ENCODE data around the gene NOC2L. TPM values are rescaled to one million over a fixed set of nuclear protein-coding genes. Genes with fewer than 3 reads are reported as not detected.

Gene NOC2L
- total RNA-seq, 1 donor from 2014 or later, result 180 TPM

GRCh38 chr1:920521-920920 is 38.5 kb downstream of the NOC2L start:
- DNase-seq (ENCODE audit: low spot score), result no peak

GRCh38 chr1:920010-920409 is 39.0 kb downstream of the NOC2L start:
- intact Hi-C loops (cut with micrococcal nuclease), result loop anchor here (10.0 kb wide), 1 partner anchor 175 kb away; no protein-coding TSS in a partner anchor
- no peak for DNase-seq (ENCODE audit: low spot score)
- Mint-ChIP-seq H3K9me3 (no peaks in the 10 kb centered on the region), H3K27me3 (ENCODE audit: insufficient read depth) (peaks cover 32% of the 10 kb centered on the region), H3K4me3 (no peak overlapping the region), H3K4me1 (ENCODE audit: low read depth) (peaks cover 6% of the 10 kb centered on the region), H3K36me3 (ENCODE audit: low read depth) (no peaks in the 10 kb centered on the region), H3K27ac (no peak overlapping the region)

More at GRCh38 chr1:920521-920920, 38.5 kb downstream of the NOC2L start:
- intact Hi-C loops (cut with micrococcal nuclease), result loop anchor here (10.0 kb wide), 1 partner anchor 174 kb away; no protein-coding TSS in a partner anchor
- Mint-ChIP-seq H3K36me3 (ENCODE audit: low read depth) (no peaks in the 10 kb centered on the region), H3K9me3 (no peaks in the 10 kb centered on the region), H3K4me1 (ENCODE audit: low read depth) (peaks cover 6% of the 10 kb centered on the region), H3K4me3 (no peak overlapping the region), H3K27ac (no peak overlapping the region), H3K27me3 (ENCODE audit: insufficient read depth) (peaks cover 33% of the 10 kb centered on the region)

- intact Hi-C loops (cut with micrococcal nuclease), result no loop called here
- Mint-ChIP-seq H3K27ac (no peak overlapping the region), H3K4me1 (ENCODE audit: low read depth) (peaks cover 6% of the 10 kb centered on the region), H3K27me3 (ENCODE audit: insufficient read depth) (peaks cover 31% of the 10 kb centered on the region), H3K9me3 (no peaks in the 10 kb centered on the region), H3K36me3 (ENCODE audit: low read depth) (no peaks in the 10 kb centered on the region), H3K4me3 (no peak overlapping the region)
- DNase-seq (ENCODE audit: low spot score), result no peak
These were observed 39.7 kb downstream of the NOC2L start for GRCh38 chr1:919271-919872.

GRCh38 chr1:918843-919242 is 40.2 kb downstream of the NOC2L start:
- Mint-ChIP-seq H3K27me3 (ENCODE audit: insufficient read depth) (peaks cover 32% of the 10 kb centered on the region), H3K36me3 (ENCODE audit: low read depth) (no peaks in the 10 kb centered on the region), H3K4me1 (ENCODE audit: low read depth) (peaks cover 6% of the 10 kb centered on the region), H3K9me3 (no peaks in the 10 kb centered on the region), H3K27ac (no peak overlapping the region), H3K4me3 (no peak overlapping the region)
- DNase-seq (ENCODE audit: low spot score), result no peak
- intact Hi-C loops (cut with micrococcal nuclease), result no loop called here

DNA sequence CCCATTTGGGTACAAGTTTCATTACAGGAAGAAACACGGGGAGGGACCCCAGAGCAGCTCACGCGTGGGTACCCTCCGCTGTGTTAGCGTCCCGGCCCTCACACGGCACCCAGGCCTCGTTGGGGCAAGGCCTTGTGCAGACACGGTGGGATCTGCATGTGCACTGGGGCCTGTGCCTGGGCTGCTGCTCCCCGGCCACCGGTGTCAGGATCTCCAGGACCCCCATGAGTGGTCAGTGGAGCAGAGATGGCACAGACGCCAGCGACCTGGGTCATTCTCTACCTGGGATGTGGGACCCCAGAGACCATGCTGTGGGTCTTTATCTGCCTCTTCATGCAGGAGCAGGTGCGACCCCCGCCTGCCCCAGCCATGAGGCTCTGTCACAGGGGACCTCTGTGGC is 40.7 kb downstream of the NOC2L start:
- Mint-ChIP-seq H3K36me3 (ENCODE audit: low read depth) (no peaks in the 10 kb centered on the region), H3K27me3 (ENCODE audit: insufficient read depth) (peaks cover 31% of the 10 kb centered on the region), H3K4me1 (ENCODE audit: low read depth) (peaks cover 5% of the 10 kb centered on the region), H3K27ac (no peak overlapping the region), H3K4me3 (no peak overlapping the region), H3K9me3 (no peaks in the 10 kb centered on the region)
- no peak for DNase-seq (ENCODE audit: low spot score)
- intact Hi-C loops (cut with micrococcal nuclease), result no loop called here

DNA sequence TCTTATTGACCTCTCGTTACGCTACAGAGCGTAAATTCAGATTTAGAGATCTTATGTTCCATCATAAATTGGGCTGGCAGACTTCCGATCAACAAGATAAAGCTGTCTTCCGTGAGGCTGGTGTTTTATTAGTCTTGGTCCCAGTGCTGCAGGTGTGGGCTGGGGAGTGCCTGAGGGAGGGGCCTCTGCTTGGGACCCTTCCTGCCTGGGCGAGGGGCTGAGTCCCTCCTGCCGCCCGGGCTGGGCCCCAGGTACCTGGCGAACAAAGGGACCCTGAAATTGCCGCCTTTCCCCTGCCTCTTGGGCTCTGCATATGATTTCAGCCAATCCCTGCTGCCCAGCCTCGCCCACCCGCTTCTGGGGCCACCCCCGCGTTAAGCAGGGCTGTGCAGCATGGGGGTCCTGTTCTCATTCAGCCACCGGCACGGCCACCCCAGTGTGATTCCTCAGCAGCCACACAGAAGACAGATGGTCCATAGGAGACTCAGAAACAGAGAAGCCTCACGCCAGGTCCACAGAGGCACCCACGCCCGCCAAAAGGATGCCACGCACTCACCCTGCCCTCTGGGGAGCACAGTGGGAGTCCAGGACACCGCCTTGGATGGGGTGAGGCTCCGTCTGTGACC is 41.5 kb downstream of the NOC2L start:
- no peaks in the 10 kb centered on the region for H3K9me3 Mint-ChIP-seq
- H3K27ac Mint-ChIP-seq, result no peak overlapping the region
- DNase-seq (ENCODE audit: low spot score), result no peak
- no peaks in the 10 kb centered on the region for H3K36me3 Mint-ChIP-seq (ENCODE audit: low read depth)
- H3K4me3 Mint-ChIP-seq, result no peak overlapping the region
- H3K4me1 Mint-ChIP-seq (ENCODE audit: low read depth), result peaks cover 3% of the 10 kb centered on the region
- peaks cover 25% of the 10 kb centered on the region for H3K27me3 Mint-ChIP-seq (ENCODE audit: insufficient read depth)
- intact Hi-C loops (cut with micrococcal nuclease), result no loop called here

DNA sequence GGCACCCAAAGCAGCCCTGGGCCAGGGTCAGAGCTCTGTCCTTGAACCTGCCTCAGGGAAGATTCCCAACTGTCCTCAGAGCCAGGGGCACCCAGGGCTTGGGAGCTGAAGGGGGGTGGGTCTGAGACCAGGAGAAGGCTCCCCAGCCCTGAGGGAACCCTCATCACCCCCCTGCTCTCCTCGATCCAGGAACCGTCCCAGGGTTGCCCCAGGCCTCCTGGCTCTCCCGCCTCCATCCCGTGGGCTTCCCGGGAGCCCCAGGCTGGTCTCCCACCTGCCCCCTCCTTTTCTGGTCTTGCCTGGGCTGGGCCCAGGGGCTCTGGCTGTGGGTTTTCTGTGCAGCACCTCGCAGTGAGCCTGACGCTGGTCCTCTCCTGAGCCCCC is 42.0 kb downstream of the NOC2L start:
- Mint-ChIP-seq H3K9me3 (no peaks in the 10 kb centered on the region), H3K27me3 (ENCODE audit: insufficient read depth) (peaks cover 22% of the 10 kb centered on the region), H3K4me3 (no peak overlapping the region), H3K27ac (no peak overlapping the region), H3K36me3 (ENCODE audit: low read depth) (no peaks in the 10 kb centered on the region), H3K4me1 (ENCODE audit: low read depth) (peaks cover 7% of the 10 kb centered on the region)
- intact Hi-C loops (cut with micrococcal nuclease), result no loop called here
- no peak for DNase-seq (ENCODE audit: low spot score)

DNA sequence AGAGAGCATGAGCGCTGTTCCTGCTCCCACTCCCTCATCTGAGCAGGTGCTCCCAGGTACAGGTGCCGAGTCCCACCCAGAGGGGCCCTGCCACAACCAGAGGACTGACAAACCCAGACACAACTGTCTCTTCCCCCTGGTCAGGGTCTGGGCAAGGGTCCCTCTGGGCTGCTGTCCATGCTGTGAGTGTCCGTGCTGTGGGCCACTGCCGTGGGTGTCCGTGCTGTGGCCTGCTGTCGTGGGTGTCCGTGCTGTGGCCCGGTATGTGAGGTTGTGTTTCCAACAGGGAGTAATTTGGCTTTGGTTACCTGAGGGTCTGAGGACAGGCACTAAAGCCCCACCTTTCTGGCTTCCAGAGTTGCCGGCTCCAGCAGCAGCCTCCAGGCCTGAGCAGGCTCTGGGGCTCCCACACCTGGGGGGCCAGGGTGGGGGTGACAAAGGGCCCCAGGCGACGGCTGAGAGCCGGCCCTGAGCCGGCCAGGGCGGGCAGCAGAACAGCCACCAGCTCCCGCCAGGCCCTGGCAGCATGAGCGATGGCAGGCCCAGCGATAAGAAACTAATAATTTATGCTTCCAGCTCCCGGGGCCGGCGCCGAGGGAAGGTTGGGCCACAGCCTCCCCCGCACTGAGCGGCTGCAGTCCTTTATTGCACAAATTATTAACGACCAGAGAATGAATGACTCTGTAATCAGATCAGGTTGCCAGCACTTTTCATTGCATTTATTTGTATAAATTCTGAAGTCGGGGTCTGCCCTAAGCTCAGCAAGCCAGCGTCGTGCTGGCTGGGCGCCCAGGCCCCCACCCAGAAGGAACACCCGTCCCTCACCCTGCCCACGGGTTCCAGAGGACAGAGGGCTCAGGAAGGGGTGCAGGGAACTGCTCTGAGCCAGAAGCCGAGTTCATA is 42.6 kb downstream of the NOC2L start:
- DNase-seq (ENCODE audit: low spot score), result no peak
- H3K4me1 Mint-ChIP-seq (ENCODE audit: low read depth), result peaks cover 7% of the 10 kb centered on the region
- H3K36me3 Mint-ChIP-seq (ENCODE audit: low read depth), result no peaks in the 10 kb centered on the region
- H3K27ac Mint-ChIP-seq, result no peak overlapping the region
- intact Hi-C loops (cut with micrococcal nuclease), result no loop called here
- H3K27me3 Mint-ChIP-seq (ENCODE audit: insufficient read depth), result peaks cover 24% of the 10 kb centered on the region
- H3K9me3 Mint-ChIP-seq, result no peaks in the 10 kb centered on the region
- no peak overlapping the region for H3K4me3 Mint-ChIP-seq

GRCh38 chr1:915295-916172 is 43.5 kb downstream of the NOC2L start:
- intact Hi-C loops (cut with micrococcal nuclease), result no loop called here
- Mint-ChIP-seq H3K36me3 (ENCODE audit: low read depth) (no peaks in the 10 kb centered on the region), H3K4me3 (no peak overlapping the region), H3K4me1 (ENCODE audit: low read depth) (peaks cover 7% of the 10 kb centered on the region), H3K27me3 (ENCODE audit: insufficient read depth) (peaks cover 28% of the 10 kb centered on the region), H3K9me3 (no peaks in the 10 kb centered on the region), H3K27ac (no peak overlapping the region)
- DNase-seq (ENCODE audit: low spot score), result no peak

GRCh38 chr1:914891-915280 is 44.2 kb downstream of the NOC2L start:
- intact Hi-C loops (cut with micrococcal nuclease), result no loop called here
- DNase-seq (ENCODE audit: low spot score), result no peak
- H3K27me3 Mint-ChIP-seq (ENCODE audit: insufficient read depth), result peaks cover 26% of the 10 kb centered on the region
- H3K36me3 Mint-ChIP-seq (ENCODE audit: low read depth), result no peaks in the 10 kb centered on the region
- no peak overlapping the region for H3K4me3 Mint-ChIP-seq
- no peaks in the 10 kb centered on the region for H3K9me3 Mint-ChIP-seq
- H3K4me1 Mint-ChIP-seq (ENCODE audit: low read depth), result peaks cover 7% of the 10 kb centered on the region
- H3K27ac Mint-ChIP-seq, result no peak overlapping the region

DNA sequence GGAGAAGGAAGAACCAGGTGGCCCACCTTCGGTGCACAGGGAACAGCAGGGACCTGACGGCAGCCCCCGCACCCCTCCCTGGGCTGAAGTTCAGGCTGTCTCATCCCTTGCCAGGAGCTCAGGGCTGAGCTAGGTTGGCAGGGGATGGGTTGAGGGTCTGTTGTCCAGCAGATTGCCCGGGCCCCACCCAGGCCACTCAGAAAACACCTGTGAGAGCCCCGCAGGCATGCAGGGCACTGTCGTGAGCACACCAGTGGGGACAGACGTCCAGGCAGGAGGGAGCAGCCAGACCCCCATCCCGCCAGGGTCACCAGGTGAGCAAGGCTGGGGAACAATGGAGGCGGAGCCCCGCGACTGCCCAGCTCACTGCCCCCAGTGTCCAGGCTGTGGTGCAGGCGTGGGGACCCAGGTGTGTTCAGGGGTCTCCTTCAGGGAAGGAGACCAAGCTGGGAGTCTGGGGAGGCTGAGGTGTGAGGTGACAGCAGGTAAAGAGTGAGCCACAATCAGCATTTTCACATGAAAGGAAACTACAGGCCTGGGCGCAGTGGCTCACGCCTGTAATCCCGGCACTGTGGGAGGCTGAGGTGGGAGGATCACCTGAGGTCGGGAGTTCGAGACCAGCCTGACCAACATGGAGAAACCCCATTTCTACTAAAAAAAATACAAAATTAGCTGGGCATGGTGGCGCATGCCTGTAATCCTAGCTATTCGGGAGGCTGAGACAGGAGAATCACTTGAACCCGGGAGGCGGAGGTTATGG is 44.7 kb downstream of the NOC2L start:
- no peaks in the 10 kb centered on the region for H3K36me3 Mint-ChIP-seq (ENCODE audit: low read depth)
- no peak overlapping the region for H3K27ac Mint-ChIP-seq
- H3K9me3 Mint-ChIP-seq, result no peaks in the 10 kb centered on the region
- H3K4me1 Mint-ChIP-seq (ENCODE audit: low read depth), result peaks cover 7% of the 10 kb centered on the region
- DNase-seq (ENCODE audit: low spot score), result no peak
- peaks cover 26% of the 10 kb centered on the region for H3K27me3 Mint-ChIP-seq (ENCODE audit: insufficient read depth)
- no peak overlapping the region for H3K4me3 Mint-ChIP-seq
- intact Hi-C loops (cut with micrococcal nuclease), result no loop called here

Measured in activated T-helper 1 cell treated with anti-CD3 and anti-CD28 coated beads, Interleukin-12 subunit alpha, Interleukin-12 subunit beta, Interleukin-2, Interleukin-4 antibody, amounts not matched to agents 30 ng/mL and 10 ng/mL and 1 ng/mL, durations not matched to agents 14 hours and 24 hours and 36 hours (primary cell).